Kidney (tissue), 14 donors: ENCODE data around the gene KDM6B. TPM values are rescaled to one million over a fixed set of nuclear protein-coding genes. Genes with fewer than 3 reads are reported as not detected.
A peak's percentile ranks its signal among the peaks of the same experiment; 100 is the strongest.

ENCODE experiments used
- DNase-seq, 5 donors: peaks; one replicate each; pipeline ENCODE4 v3.0.0-alpha.2; 2013 to 2020
- FAIRE-seq: peaks from 2 replicates; lab custom pipeline; 2012; peaks lifted over from hg19 to GRCh38; lab: Jason Lieb, UNC
- H3K27ac ChIP-seq, 2 donors: one replicate each; pipeline ENCODE4 v1.7.0; 2013; ENCODE audit warnings: low read depth in 2 of 2, low read length in 2 of 2, inconsistent platforms in 1 of 2
- H3K27me3 ChIP-seq: one replicate; pipeline ENCODE4 v1.7.1; 2013; ENCODE audit warnings: low read length, inconsistent platforms; ENCODE audit not compliant: control insufficient read depth, insufficient read depth
- H3K36me3 ChIP-seq, 3 donors: one replicate each; pipeline versions ENCODE4 v1.7.0 to v1.7.1; 2013; ENCODE audit warnings: low read length in 3 of 3, control low read depth in 1 of 3, inconsistent platforms in 1 of 3; ENCODE audit not compliant: insufficient read depth in 3 of 3, control insufficient read depth in 2 of 3
- H3K4me1 ChIP-seq, 3 donors: one replicate each; pipeline versions ENCODE4 v1.7.0 to v1.7.1; 2013; ENCODE audit warnings: low read length in 3 of 3, inconsistent platforms in 1 of 3, low read depth in 1 of 3; ENCODE audit not compliant: control insufficient read depth in 2 of 3, insufficient read depth in 2 of 3
- H3K4me3 ChIP-seq, 3 donors: one replicate each; pipeline versions ENCODE4 v1.7.0 to v1.8.1; 2013; ENCODE audit warnings: low read length in 3 of 3, control low read depth in 1 of 3, inconsistent platforms in 1 of 3
- H3K9ac ChIP-seq, 3 donors: one replicate each; pipeline versions ENCODE4 v1.7.0 to v1.7.1; 2013; ENCODE audit warnings: low read length in 3 of 3, control low read depth in 1 of 3, inconsistent platforms in 1 of 3
- H3K9me3 ChIP-seq, 3 donors: one replicate each; pipeline versions ENCODE4 v1.7.0 to v1.7.1; 2013; ENCODE audit warnings: low read length in 3 of 3, control low read depth in 1 of 3, inconsistent platforms in 1 of 3; ENCODE audit not compliant: control insufficient read depth in 2 of 3, insufficient read depth in 1 of 3
- intact Hi-C: fragments of 100-400 bp; cut with DNase I; formaldehyde crosslinking; loops from one replicate; pipeline ENCODE4 v1.11.1; 2022
- polyA plus RNA-seq: library from polyadenylated mRNA; stranded (reverse); fragments of 350-450 nt; fragmentation: Illumina TruSeq; extraction: RNeasy Lipid Tissue Mini Kit (QIAGEN cat#74804); gene quantifications from one replicate; pipeline ENCODE4 v1.2.3, GENCODE V29; 2014; ENCODE audit warnings: low read depth, low replicate concordance; ENCODE audit not compliant: insufficient read depth
- total RNA-seq: library from RNA; stranded (reverse); fragmentation: NEBNext Ultra II Directional; extraction: Animal tissue kit (Norgen Biotek cat#: 25700); gene quantifications from one replicate; pipeline ENCODE4 v1.2.1, GENCODE V29; 2021
- TF ChIP-seq, protein P1 (sequence below): IDR thresholded peaks from 3 replicates; pipeline ENCODE4 v1.5.1; 2012; ENCODE audit warnings: mild to moderate bottlenecking, moderate library complexity, borderline replicate concordance; ENCODE audit not compliant: insufficient read depth; ENCODE audit errors: extremely low read depth
- donor health status: control.
- donor health status: control.
- donor health status: control.
- donor health status: control.
- donor health status: control.
- donor health status: DM: yes; HTN: yes; CAD: no.
- donor health status: Normal renal cell carcinoma (clear cell type).

Gene KDM6B
- total and polyA plus RNA-seq, 2 donors from 2014 or later, result 3.9 to 32.3 TPM

DNA sequence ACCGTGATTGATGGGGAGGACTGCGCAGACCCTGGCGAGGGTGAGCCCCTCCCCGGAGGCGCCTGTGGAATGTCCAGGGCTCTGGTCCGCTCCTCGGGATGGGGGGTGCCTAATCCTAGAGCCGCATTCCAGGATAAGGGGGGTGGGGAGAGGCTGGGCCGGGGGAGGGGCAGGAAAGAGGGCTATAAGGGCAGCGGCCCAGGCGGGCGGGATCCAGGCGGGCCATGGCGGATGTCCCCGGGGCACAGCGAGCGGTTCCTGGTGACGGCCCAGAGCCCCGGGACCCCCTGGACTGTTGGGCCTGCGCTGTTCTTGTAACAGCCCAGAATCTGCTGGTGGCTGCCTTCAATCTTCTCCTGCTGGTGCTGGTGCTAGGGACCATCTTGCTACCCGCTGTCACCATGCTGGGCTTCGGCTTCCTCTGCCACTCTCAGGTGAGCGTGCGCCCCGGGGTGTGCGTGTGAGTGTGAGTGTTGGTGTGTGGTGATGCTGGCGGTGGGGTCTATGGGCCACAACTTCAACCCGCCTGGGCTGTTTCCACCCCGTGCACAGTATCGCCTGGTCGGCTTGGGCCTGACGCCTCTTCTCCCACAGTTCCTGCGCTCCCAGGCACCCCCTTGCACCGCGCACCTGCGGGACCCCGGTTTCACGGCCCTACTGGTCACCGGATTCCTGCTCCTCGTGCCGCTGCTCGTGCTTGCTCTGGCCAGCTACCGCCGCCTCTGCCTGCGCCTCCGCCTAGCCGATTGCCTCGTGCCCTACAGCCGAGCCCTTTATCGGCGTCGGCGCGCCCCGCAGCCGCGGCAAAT is 21.0 kb downstream of the KDM6B start, which contains the start of gene TMEM88:
Gene TMEM88, plus strand, starts transcription at position 216 of the 809 bp plus-strand sequence. Its CDS starts 9 bp downstream, at position 225.
- DNase-seq, result peak; percentile 49 to 84 (median 78)
- no peak for FAIRE-seq
- Histone ChIP-seq H3K9me3 (no peaks in the 10 kb centered on the region), H3K9ac (peak within 1 kb of the TSS in 2 of 3 donors; percentile 36 to 55), H3K4me3 (peak within 1 kb of the TSS; percentile 36 to 73 (median 40)), H3K36me3 (peaks cover 8 to 28% (median 13%) of the 10 kb centered on the region in 3 donors), H3K27ac (peak within 1 kb of the TSS; percentile 36 to 93), H3K27me3 (no peaks in the 10 kb centered on the region), H3K4me1 (peaks cover 0 to 33% (median 4%) of the 10 kb centered on the region in 3 donors)
- TF ChIP-seq, protein P1, sequence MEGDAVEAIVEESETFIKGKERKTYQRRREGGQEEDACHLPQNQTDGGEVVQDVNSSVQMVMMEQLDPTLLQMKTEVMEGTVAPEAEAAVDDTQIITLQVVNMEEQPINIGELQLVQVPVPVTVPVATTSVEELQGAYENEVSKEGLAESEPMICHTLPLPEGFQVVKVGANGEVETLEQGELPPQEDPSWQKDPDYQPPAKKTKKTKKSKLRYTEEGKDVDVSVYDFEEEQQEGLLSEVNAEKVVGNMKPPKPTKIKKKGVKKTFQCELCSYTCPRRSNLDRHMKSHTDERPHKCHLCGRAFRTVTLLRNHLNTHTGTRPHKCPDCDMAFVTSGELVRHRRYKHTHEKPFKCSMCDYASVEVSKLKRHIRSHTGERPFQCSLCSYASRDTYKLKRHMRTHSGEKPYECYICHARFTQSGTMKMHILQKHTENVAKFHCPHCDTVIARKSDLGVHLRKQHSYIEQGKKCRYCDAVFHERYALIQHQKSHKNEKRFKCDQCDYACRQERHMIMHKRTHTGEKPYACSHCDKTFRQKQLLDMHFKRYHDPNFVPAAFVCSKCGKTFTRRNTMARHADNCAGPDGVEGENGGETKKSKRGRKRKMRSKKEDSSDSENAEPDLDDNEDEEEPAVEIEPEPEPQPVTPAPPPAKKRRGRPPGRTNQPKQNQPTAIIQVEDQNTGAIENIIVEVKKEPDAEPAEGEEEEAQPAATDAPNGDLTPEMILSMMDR, result no peak
- intact Hi-C loops, result no loop called here

DNA sequence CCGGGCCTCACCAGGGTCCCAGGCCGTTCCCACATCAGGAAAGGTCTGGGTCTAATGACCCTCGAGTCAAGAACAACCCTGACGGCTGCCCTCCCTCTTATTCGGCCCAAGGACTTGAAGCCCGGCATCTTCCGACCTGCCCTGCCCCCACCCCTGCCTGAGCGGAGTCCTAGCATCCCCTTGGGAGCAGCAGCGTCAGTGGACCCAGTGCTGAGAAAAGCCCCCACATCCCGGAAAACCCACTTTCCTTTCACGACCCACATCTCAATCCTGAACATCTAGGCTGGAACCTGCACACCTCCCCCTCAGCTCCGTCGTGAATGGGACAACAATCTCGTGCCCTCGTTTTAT is 21.6 kb downstream of the KDM6B start:
- Histone ChIP-seq H3K4me1 (peaks cover 0 to 33% (median 4%) of the 10 kb centered on the region in 3 donors), H3K27ac (peak overlapping the region; percentile 36 to 93), H3K4me3 (peak overlapping the region in 2 of 3 donors; percentile 40 to 73), H3K27me3 (no peaks in the 10 kb centered on the region), H3K36me3 (peaks cover 8 to 22% (median 13%) of the 10 kb centered on the region in 3 donors), H3K9me3 (no peaks in the 10 kb centered on the region), H3K9ac (peak overlapping the region in 1 of 3 donors; percentile 36)
- DNase-seq, result peak in 3 of 5 donors; percentile 36 to 83 (median 40)
- TF ChIP-seq, protein P1, result no peak
- intact Hi-C loops, result no loop called here
- no peak for FAIRE-seq

DNA sequence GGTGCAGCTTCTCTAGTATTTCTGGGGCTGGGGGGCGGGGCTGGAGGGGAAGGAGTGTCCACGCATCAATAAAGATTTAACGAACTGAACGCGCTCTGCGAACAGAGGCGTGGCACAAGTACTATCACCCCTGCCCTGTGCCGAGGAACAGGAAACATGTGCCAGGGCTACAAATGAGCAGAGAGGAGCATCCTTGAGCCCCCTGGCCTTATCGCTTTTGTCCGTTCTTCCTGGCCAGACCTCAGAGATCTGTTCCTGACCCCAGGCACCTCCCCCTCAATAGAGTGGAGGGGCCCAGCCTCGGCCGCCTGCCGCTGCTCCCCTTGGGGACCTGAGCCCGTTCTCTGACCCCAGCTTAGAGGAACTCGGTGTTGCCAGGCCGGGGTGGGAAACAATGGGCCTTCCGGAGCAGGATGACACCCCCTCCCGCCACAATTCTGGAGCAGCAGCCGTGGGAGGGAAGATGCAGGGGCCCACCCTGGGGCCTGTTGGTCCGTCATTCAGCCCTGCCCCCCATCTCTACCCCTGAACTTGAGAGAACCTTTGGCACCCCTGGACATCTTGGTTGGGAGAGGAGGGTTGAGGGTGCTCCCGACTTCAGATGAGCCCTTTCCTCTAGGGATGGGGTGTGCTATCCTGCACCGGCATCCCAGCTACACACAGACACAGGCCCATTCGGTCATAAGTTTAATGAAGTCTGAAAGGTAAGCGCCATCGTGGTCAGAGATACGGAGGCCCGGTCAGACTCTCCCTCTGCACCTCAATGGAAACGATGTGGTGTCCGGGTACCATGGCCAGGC is 22.2 kb downstream of the KDM6B start:
- peak overlapping the region; percentile 93 for H3K27ac ChIP-seq
- H3K9ac ChIP-seq, result peak overlapping the region; percentile 54 to 72 (median 63)
- peaks cover 7 to 17% (median 8%) of the 10 kb centered on the region in 3 donors for H3K36me3 ChIP-seq
- H3K4me1 ChIP-seq, result peaks cover 0 to 32% (median 4%) of the 10 kb centered on the region in 3 donors
- peak; percentile 50 to 90 (median 80) for DNase-seq
- intact Hi-C loops, result no loop called here
- H3K27me3 ChIP-seq, result no peaks in the 10 kb centered on the region
- no peak for FAIRE-seq
- H3K9me3 ChIP-seq, result no peaks in the 10 kb centered on the region
- H3K4me3 ChIP-seq, result peak overlapping the region; percentile 73 to 80 (median 79)
- TF ChIP-seq, protein P1, result no peak
